SHP77 treated with DMSO at 0.1 percent for 48 hours (cell line): ENCODE results near the gene SRL.
"Not testable (repeated sequence)": the region's sequence is repeated elsewhere in the genome, so short reads cannot be mapped to it uniquely, and the experiment has no call there.

Source experiments
- DNase-seq: peaks from one replicate; lab custom pipeline; 2025; lab: John Stamatoyannopoulos, UW

SRL gene

GRCh38 chr16:4159726-4160125 is 82.2 kb downstream of the SRL start:
- DNase-seq, result no peak

- no peak for DNase-seq
Observed at GRCh38 chr16:4158143-4159093, 83.5 kb downstream of the SRL start.

GRCh38 chr16:4157376-4157825 is 84.5 kb downstream of the SRL start:
- no peak for DNase-seq

GRCh38 chr16:4156503-4156902 is 85.4 kb downstream of the SRL start:
- DNase-seq, result not testable (repeated sequence)

- DNase-seq, result not testable (repeated sequence)
Observed at GRCh38 chr16:4153364-4153763, 88.5 kb downstream of the SRL start.

- DNase-seq, result no peak
Observed at GRCh38 chr16:4152267-4152666, 89.6 kb downstream of the SRL start.

GRCh38 chr16:4147236-4147635 is 94.6 kb downstream of the SRL start:
- no peak for DNase-seq

GRCh38 chr16:4142268-4142667 is 99.6 kb downstream of the SRL start:
- no peak for DNase-seq

GRCh38 chr16:4141604-4142003 is 100.3 kb downstream of the SRL start:
- no peak for DNase-seq

GRCh38 chr16:4140652-4141051 is 101.2 kb downstream of the SRL start:
- no peak for DNase-seq

- no peak for DNase-seq
Observed at GRCh38 chr16:4139968-4140367, 101.9 kb downstream of the SRL start.
